HepG2 (cell line): ENCODE measurements around the gene ABCA4. TPM values are rescaled to one million over a fixed set of nuclear protein-coding genes. Genes with fewer than 3 reads are reported as not detected.
A peak's percentile ranks its signal among the peaks of the same experiment; 100 is the strongest.

Source experiments
- ATAC-seq: fragments of 200-7000 bp; cut with Tn5 transposase; 3 replicates; pipeline ENCODE4 v1.9.1; 2020; ENCODE audit warnings: mild to moderate bottlenecking, moderate library complexity
- BruUV-seq: library from RNA; stranded (reverse); fragments of 400-500 nt; replicated peaks from 2 replicates; lab custom pipeline; 2021; lab: Mats Ljungman, UMichigan
- CTCF ChIA-PET: fragments of 300-600 bp; formaldehyde crosslinking; extraction: SDS; loops from one replicate; lab custom pipeline; 2021; ENCODE audit warnings: low total read pairs, inconsistent platforms, low intra/inter-chr PET ratio; lab: Yijun Ruan, JAX
- POLR2A ChIA-PET: fragments of 350-600 bp; sonication (Branson Sonifier 250); formaldehyde crosslinking; loops from one replicate; lab custom pipeline; 2020; ENCODE audit warnings: antibody characterized with exemption, inconsistent platforms; lab: Yijun Ruan, JAX
- DNase-seq: peaks from one replicate; pipeline ENCODE4 v3.0.0-alpha.2; 2015; ENCODE audit warnings: low spot score
- FAIRE-seq: peaks from 3 replicates; lab custom pipeline; 2011; peaks lifted over from hg19 to GRCh38; lab: Jason Lieb, UNC
- H2AFZ ChIP-seq: one replicate; pipeline ENCODE4 v1.6.1; 2011; ENCODE audit warnings: low read length, inconsistent platforms
- H3K27ac ChIP-seq: fragments of 300-600 bp; 3 replicates; pipeline ENCODE4 v1.8.0; 2011; ENCODE audit warnings: mixed run types, mild to moderate bottlenecking, mixed read lengths, low read length, inconsistent platforms; ENCODE audit not compliant: insufficient read depth; ENCODE audit errors: extremely low read length
- H3K27me3 ChIP-seq, 2 experiments: fragments of 200-600 bp in 1 of 2; 2 replicates in 1 of 2; 3 replicates in 1 of 2; pipeline versions ENCODE4 v1.6.0 to v1.8.0; 2011; ENCODE audit warnings: low read length in 2 of 2, mild to moderate bottlenecking in 2 of 2, moderate library complexity in 2 of 2, inconsistent platforms in 1 of 2; ENCODE audit not compliant: insufficient read depth in 2 of 2, control insufficient read depth in 1 of 2
- H3K36me3 ChIP-seq, 2 experiments: fragments of 200-600 bp in 1 of 2; replicated peaks in 1 of 2; 2 replicates in 1 of 2; 3 replicates in 1 of 2; pipeline versions ENCODE4 v1.5.1 to v1.8.0; 2011; ENCODE audit warnings: low read length in 2 of 2, inconsistent platforms in 1 of 2; ENCODE audit not compliant: insufficient read depth in 2 of 2, control insufficient read depth in 1 of 2
- H3K4me1 ChIP-seq: 2 replicates; pipeline ENCODE4 v1.5.1; 2012; ENCODE audit warnings: low read length, inconsistent platforms; ENCODE audit not compliant: insufficient read depth
- H3K4me2 ChIP-seq: 2 replicates; pipeline ENCODE4 v1.6.0; 2011; ENCODE audit warnings: low read depth, low read length, inconsistent platforms
- H3K4me3 ChIP-seq, 3 experiments: fragments of 200-600 bp in 1 of 3; sonication (generic), shearing (Covaris generic) in 1 of 3; replicated peaks in 1 of 3; 2 replicates each; pipeline ENCODE4 v1.5.1; 2011 to 2016; ENCODE audit warnings: low read length in 3 of 3, inconsistent platforms in 2 of 3, low read depth in 2 of 3, mild to moderate bottlenecking in 2 of 3, control low read depth in 1 of 3, mixed read lengths in 1 of 3; ENCODE audit not compliant: insufficient read depth in 1 of 3
- H3K79me2 ChIP-seq: one replicate; pipeline ENCODE4 v1.6.1; 2011; ENCODE audit warnings: low read length, inconsistent platforms; ENCODE audit not compliant: insufficient read depth
- H3K9ac ChIP-seq: 2 replicates; pipeline ENCODE4 v1.6.0; 2011; ENCODE audit warnings: mild to moderate bottlenecking, low read depth, low read length, inconsistent platforms; ENCODE audit not compliant: insufficient read depth
- H3K9me3 ChIP-seq: 2 replicates; pipeline ENCODE4 v1.5.1; 2012; ENCODE audit warnings: mild to moderate bottlenecking, low read length
- H4K20me1 ChIP-seq: 2 replicates; pipeline ENCODE4 v1.6.0; 2011; ENCODE audit warnings: inconsistent platforms, mild to moderate bottlenecking, low read length, moderate library complexity; ENCODE audit not compliant: insufficient read depth
- GLI4 ChIP-seq: sonication (generic); formaldehyde crosslinking; IDR thresholded peaks from 2 replicates; pipeline ENCODE4 v1.5.1; 2020; ENCODE audit warnings: missing genetic modification reagents, mild to moderate bottlenecking, moderate library complexity, borderline replicate concordance
- SKI ChIP-seq: fragments of 450-650 bp; IDR thresholded peaks from one replicate; pipeline ENCODE4 v1.6.1; 2018; ENCODE audit warnings: mild to moderate bottlenecking; ENCODE audit not compliant: partially characterized antibody
- ZNF224 ChIP-seq: sonication (generic); formaldehyde crosslinking; IDR thresholded peaks from 2 replicates; pipeline ENCODE4 v1.5.0; 2020; ENCODE audit warnings: mild to moderate bottlenecking, missing genetic modification reagents
- ZNF282 ChIP-seq: fragments of 450-650 bp; IDR thresholded peaks from 2 replicates; pipeline ENCODE4 v1.6.1; 2018; ENCODE audit not compliant: partially characterized antibody
- WGBS: methylation state at CpG from one replicate; pipeline ENCODE4 v1.1.6; 2017; ENCODE audit warnings: low lambda C conversion rate; 5-methylcytosine and 5-hydroxymethylcytosine counted together
- in situ Hi-C: cut with HindIII; loops from 2 replicates; pipeline ENCODE4 v1.10.0; 2017; ENCODE audit warnings: low pct_unique_long_range_greater_than_20kb; ENCODE audit not compliant: extremely low pct_ligation_motif_present
- intact Hi-C: fragments of 100-400 bp; cut with micrococcal nuclease; formaldehyde crosslinking; loops from one replicate; pipeline ENCODE4 v1.10.0; 2022; ENCODE audit not compliant: unreplicated experiment
- polyA plus RNA-seq, 8 experiments: library from polyadenylated mRNA; depleted of rRNA in 3 of 8; stranded (reverse) in 7 of 8; unstranded in 1 of 8; fragments of >200 nt; fragmentation: Illumina TruSeq in 4 of 8; extraction: Trizol in 4 of 8; gene quantifications; 2 replicates each; pipeline versions ENCODE4 v1.2.1 to v1.2.3, GENCODE V29; 2011 to 2016; ENCODE audit warnings: low read depth in 4 of 8, missing spikeins in 1 of 8, mixed read lengths in 1 of 8; ENCODE audit not compliant: insufficient read depth in 1 of 8
- total RNA-seq, 5 experiments: library from RNA; depleted of rRNA; stranded (reverse); fragments of >200 nt; fragmentation: Illumina TruSeq; extraction: Trizol; gene quantifications; 2 replicates each; pipeline ENCODE4 v1.2.3, GENCODE V29; 2016; ENCODE audit warnings: low read depth in 1 of 5
- TF ChIP-seq, protein P1 (sequence below): sonication (generic); formaldehyde crosslinking; IDR thresholded peaks from 2 replicates; pipeline ENCODE4 v1.4.0; 2020; ENCODE audit warnings: missing genetic modification reagents

ABCA4 gene
- total and polyA plus RNA-seq, 2 of the 13 experiments (the other 11 are each of a cell fraction or from before 2014, with no cell fraction given) = 0.24 to 0.67 TPM

DNA sequence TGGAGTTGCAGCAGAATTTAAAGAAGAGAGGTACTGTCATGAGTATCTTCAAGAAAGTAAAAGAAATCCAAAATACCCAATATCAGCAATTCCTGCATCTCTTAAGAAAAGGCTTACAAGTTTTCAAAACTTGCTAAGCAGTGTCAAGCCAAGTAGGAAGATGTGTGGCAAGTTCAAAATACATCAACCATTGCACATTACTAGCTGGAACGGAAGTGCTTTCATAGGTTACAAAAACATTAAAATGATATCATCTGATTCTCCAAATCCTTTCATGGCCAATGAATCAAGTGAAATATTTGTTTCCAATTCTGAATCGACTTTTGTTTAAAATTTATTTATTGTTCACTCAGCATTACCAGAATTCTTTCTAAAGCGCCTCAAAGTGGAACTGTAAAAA is 5.7 kb upstream of the ABCA4 start:
- in situ Hi-C loops = no loop called here
- POLR2A ChIA-PET = interaction anchor here (1.8 to 2.6 kb wide), 3 partner anchors 11 to 65 kb away, joined by 11 to 24 read pairs (median 17); no protein-coding TSS in a partner anchor
- CTCF ChIA-PET = no interaction called here
- peaks cover 54% of the 10 kb centered on the region for H3K4me1 ChIP-seq
- no peaks in the 10 kb centered on the region for H3K36me3 ChIP-seq
- WGBS = 54% methylated on average over 3 of the region's 3 CpGs
- no peaks in the 10 kb centered on the region for H3K27me3 ChIP-seq
- no peaks in the 10 kb centered on the region for H4K20me1 ChIP-seq
- TF ChIP-seq ZNF224 (CRISPR knock-in tag) (no peak), ZNF282 (no peak), SKI (no peak), GLI4 (no peak)
- TF ChIP-seq, protein P1, sequence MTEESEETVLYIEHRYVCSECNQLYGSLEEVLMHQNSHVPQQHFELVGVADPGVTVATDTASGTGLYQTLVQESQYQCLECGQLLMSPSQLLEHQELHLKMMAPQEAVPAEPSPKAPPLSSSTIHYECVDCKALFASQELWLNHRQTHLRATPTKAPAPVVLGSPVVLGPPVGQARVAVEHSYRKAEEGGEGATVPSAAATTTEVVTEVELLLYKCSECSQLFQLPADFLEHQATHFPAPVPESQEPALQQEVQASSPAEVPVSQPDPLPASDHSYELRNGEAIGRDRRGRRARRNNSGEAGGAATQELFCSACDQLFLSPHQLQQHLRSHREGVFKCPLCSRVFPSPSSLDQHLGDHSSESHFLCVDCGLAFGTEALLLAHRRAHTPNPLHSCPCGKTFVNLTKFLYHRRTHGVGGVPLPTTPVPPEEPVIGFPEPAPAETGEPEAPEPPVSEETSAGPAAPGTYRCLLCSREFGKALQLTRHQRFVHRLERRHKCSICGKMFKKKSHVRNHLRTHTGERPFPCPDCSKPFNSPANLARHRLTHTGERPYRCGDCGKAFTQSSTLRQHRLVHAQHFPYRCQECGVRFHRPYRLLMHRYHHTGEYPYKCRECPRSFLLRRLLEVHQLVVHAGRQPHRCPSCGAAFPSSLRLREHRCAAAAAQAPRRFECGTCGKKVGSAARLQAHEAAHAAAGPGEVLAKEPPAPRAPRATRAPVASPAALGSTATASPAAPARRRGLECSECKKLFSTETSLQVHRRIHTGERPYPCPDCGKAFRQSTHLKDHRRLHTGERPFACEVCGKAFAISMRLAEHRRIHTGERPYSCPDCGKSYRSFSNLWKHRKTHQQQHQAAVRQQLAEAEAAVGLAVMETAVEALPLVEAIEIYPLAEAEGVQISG (CRISPR knock-in tag) = no peak
- FAIRE-seq = no peak
- H3K9ac ChIP-seq = peak overlapping the region; percentile 35; the same call in 1 of the 2 replicates
- no peak for DNase-seq
- peak overlapping the region in 2 of 3 experiments; percentile 23 to 25; a peak in 2 of 6 replicates for H3K4me3 ChIP-seq
- H3K27ac ChIP-seq = peak overlapping the region; percentile 78
- intact Hi-C loops = loop anchor here (2.0 to 5.0 kb wide), 2 partner anchors 58 to 111 kb away; partner anchors contain the start of gene ARHGAP29
- H3K4me2 ChIP-seq = peak overlapping the region; percentile 76
- no peak overlapping the region for H2AFZ ChIP-seq
- H3K79me2 ChIP-seq = no peaks in the 10 kb centered on the region
- BruUV-seq = no TSS peak
- H3K9me3 ChIP-seq = no peaks in the 10 kb centered on the region
- ATAC-seq = no peak
